ENCODE data around the gene ORMDL3.

- TF ChIP-seq ZNF70 (CRISPR knock-in tag; IDR thresholded peaks at IDR 0.05): no peak
- no peak for TF ChIP-seq PATZ1 (CRISPR knock-in tag; IDR thresholded peaks at IDR 0.05; ENCODE audit: borderline replicate concordance)
- TF ChIP-seq ZNF8 (CRISPR knock-in tag; IDR thresholded peaks at IDR 0.05): no peak
- no peak for TF ChIP-seq PPARA (CRISPR knock-in tag; IDR thresholded peaks at IDR 0.05; ENCODE audit: borderline replicate concordance)
- TF ChIP-seq ZFP30 (CRISPR knock-in tag; IDR thresholded peaks at IDR 0.05): no peak
- no peak for TF ChIP-seq ZNF565 (CRISPR knock-in tag; conservative IDR thresholded peaks at IDR 0.05; ENCODE audit: low read depth)
- TF ChIP-seq SNAI2 (CRISPR knock-in tag; IDR thresholded peaks at IDR 0.05): no peak
- no peak for TF ChIP-seq OSR1 (CRISPR knock-in tag; IDR thresholded peaks at IDR 0.05)
- TF ChIP-seq CSDC2 (CRISPR knock-in tag; IDR thresholded peaks at IDR 0.05): no peak
- no peak for TF ChIP-seq CSRNP3 (CRISPR knock-in tag; IDR thresholded peaks at IDR 0.05)
Observed at GRCh38 chr17:39946551-39947330, 19.3 kb upstream of the ORMDL3 start.

Data from SK-N-SH treated with all-trans-retinoic acid at 6 μM for 48 hours (cell line).